ENCODE measurements around the gene ABHD8.
A peak's percentile ranks its signal among the peaks of the same experiment; 100 is the strongest.

ABHD8 gene

DNA sequence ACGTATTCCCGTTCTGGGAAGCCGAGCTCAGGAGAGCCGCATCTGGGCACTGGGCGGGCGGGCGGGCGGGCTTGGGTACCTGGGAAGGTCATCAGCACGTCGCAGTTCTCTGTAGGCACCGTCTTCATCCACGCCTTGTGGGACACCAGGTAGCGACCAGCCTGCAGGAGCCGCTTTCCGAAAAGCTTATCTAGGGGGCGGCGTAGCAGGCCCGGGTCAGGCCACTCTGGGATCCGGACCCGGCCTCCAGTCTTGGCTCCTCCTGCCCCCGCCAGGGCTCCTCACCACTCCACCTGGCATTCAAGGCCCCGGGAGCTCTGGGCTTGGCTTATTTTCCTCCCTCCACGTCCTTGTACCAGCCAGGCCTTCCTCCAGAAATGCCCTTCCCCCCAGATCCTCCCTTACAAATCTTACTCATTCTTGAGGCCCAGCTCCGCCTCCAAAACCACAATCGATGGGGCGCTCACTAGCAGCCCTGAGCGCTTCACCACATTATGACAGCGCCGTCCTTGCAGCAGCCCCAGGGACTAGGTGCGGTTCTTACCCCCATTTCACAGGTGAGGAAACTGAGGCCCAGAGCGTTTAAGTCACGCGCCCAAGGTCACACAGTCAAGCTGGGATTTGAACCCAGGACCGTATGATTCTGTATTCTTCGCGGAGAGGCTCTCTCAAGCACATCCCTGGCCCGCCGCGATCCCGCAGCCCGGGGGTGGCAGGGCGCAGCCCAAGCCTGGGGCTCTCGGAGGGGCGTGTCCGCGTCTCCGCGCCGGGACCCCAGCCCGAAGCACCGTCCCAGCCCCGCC lies 30.6 kb upstream of the ABHD8 start:
- DNase-seq (ENCODE audit: low read depth in 2 of 2) = peak; percentile 52 to 75

DNA sequence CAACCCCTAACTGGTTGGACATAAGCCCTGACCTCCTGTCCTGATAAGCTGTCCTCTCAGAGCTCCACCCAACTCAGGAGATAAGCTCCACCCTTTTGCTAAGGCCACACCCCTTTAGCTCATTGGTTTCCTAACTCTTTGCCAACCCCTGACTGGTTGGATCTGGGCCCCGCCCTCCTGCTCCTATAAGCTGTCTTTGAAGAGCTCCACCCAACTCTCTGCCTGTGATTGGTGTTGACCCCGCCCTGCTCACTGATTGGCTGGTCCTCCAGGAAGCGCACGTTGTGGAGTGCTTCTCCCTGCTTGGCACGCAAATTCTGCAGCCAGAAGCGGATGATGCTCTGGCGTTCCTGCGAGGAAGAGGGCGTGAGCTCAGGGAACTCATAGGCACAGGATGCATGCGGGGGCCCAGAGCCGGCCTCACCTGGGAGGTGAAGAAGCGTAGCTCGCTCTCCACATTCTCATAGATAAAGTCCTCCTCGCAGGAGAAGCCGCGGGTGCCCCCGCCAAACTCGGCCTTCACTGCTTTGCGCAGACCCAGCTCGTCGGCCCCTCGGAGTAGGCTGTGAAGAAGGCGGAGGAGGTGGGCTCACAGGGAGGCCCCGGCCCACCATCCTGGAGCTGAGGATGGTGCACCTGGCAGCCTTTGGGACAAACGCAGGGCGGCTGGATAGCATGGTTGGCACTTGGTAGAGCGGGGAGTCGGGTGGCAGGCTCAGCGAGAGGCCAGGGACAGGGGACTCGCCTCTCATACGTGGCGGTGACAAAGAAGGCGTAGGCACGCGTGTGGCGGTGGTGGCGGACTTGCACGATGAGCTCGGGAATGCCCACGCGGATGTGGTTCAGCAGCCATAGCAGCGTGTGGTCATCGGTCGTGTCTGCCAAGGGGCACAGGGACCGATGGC lies 29.7 kb upstream of the ABHD8 start:
- DNase-seq (ENCODE audit: low read depth in 2 of 2) = no peak

DNA sequence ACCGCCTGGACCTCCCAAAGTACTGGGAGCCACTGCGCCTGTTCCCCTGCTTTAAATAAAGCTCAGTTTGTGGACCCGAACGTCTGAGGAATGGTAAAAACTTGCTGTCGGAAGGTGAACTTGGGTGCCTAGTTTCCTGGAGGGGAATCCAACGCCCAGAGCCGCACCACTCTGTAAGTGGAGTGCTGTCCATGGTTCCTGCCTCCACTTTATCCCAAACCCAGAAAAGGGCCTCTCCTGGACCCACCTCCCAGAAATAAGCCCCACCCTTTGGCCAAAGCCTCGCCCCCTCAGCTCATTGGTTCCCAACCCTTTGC lies 29.1 kb upstream of the ABHD8 start:
- DNase-seq (ENCODE audit: low read depth in 2 of 2) = no peak

DNA sequence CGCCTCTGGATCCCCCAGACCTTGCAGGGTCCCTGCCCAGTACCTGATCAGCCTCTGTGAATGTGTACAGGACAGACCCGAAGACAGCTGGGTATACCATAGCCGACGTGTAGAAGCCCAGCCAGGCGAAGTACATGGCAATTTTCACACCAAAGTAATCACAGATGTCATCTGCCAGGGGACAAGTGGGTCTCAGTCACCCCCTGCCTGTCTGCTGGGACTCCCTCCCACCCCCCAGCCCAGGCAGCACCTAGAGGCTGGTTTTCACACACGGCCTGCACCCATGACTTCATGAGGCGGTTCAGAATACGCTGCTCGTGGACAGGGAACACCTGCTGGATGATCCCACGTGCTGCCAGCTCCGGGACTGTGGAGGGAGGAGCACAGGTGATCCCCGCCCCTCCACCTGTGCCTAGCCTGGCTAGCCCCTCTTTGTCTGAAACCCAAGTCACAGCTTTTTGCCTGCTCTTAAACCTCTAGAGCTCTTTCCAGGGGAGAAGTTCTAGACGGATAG lies 27.9 kb upstream of the ABHD8 start:
- DNase-seq (ENCODE audit: low read depth in 2 of 2) = no peak

DNA sequence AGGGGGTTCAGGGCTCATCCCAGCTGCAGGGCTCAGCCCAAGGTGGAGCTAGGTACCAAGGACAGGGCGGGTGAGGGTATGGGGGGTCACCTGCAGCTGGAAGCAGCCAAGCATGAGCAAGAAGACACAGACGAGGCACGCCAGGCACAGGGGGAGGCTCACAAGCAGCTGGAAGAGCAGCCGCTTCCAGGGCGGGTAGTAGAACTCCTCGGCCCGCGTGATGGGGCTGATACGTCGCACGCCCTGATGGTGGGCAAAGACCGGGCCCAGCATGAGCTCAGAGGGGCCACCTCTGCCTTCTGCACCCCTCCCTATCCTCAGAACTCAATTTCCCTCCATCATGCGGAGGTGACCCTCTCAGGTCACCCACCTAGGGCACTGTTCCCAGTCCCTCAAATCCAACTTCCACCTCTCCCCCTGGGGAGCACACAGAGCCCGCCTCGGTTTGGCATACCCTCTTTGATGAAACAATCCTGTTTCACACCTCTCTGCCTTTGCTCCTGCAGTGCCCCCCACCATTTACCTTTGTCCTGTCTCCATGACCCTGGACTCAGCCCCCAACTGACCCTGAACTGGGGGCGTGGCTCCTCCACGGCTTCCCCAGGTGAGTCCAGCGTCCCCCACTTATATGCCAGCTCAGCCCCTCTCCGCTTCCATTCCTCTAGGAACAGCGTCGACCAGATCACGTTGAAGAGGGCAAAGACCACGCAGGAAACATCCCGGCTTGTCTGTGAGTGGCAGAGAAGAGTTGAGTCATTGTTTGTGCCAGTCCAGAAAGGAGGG lies 27.2 kb upstream of the ABHD8 start:
- DNase-seq (ENCODE audit: low read depth in 2 of 2) = no peak

DNA sequence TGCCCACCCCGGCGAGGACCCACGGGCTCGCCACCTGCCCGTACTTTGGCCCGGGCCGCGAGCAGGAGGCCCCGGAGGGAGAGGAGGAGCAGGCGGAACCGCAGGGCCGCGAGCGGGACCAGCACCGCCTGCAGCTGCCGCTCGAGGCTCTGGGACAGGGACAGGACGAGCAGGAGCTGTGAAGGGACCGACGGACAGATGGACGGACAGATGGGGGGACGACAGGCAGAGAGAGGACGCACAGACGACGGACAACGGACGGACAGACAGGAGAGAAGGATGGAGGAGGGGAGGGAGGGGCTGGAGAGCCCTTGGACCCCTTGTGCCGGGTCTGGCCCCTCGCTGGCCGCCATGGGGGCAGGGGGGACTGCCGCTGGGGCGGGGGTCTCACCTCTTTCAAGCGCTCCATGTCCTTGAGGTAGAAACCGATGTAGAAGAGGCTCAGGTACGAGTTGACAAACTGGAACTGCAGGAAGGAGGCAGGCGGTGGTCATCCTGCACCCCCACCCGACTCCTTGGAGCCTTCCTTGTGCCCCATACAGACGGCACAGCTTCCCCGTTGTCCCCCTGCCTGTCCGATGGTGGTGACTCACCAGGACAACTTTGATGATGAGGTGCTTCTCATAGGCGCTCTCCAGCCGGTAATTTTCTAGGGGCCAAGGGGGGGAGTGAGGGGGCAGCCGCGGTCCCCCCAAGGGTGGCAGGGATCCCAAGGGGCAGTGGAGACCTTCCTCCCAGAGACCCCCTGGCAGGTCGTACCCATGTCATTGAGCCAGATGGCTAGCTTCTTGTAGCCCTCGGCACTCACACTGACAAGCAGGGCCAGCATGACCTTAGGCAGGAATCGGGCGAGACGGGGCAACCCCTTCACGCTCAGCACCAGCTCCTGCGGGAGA lies 26.4 kb upstream of the ABHD8 start:
- no peak for DNase-seq (ENCODE audit: low read depth in 2 of 2)

DNA sequence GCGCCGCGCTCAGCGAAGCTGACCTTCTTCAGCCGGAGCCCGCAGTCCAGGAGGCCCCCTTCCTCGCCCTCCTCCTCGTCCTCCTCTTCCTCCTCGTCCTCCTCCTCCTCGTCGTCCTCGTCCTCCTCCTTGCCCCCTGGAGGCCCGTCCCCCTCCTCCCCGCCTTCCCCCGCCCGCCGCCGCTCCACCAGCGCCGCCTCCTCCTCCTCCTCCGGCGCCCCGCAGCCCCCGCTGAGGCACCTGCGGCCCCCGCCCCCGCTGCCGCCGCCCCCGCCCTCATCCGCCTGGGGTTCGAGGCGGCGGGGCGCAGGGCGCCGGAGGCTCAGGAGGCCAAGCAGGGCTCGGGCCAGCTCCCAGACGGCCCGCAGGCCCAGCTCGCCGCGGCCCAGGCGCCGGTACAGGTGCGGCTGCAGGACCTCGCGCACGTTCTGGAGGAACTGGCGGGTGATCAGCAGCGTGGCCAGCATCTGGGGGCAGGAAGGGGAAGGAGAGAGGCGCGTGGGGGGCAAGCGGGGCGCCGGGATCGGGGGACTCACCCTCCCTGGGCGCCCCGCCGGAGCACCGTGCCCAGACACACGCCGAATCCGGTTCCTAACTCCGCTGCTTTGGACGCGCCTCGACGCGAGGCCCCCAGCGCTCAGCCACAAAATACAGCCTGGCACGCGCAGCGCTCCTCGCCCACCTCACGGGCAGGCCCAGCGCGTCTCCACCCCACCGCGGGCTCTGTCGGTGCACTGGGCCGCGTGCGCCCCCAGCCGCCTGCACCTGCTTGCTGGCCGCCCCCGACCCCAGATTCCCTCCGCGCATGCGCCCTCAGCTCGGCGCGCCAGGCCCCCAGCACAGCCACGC lies 25.5 kb upstream of the ABHD8 start:
- DNase-seq (ENCODE audit: low read depth in 2 of 2) = no peak

DNA sequence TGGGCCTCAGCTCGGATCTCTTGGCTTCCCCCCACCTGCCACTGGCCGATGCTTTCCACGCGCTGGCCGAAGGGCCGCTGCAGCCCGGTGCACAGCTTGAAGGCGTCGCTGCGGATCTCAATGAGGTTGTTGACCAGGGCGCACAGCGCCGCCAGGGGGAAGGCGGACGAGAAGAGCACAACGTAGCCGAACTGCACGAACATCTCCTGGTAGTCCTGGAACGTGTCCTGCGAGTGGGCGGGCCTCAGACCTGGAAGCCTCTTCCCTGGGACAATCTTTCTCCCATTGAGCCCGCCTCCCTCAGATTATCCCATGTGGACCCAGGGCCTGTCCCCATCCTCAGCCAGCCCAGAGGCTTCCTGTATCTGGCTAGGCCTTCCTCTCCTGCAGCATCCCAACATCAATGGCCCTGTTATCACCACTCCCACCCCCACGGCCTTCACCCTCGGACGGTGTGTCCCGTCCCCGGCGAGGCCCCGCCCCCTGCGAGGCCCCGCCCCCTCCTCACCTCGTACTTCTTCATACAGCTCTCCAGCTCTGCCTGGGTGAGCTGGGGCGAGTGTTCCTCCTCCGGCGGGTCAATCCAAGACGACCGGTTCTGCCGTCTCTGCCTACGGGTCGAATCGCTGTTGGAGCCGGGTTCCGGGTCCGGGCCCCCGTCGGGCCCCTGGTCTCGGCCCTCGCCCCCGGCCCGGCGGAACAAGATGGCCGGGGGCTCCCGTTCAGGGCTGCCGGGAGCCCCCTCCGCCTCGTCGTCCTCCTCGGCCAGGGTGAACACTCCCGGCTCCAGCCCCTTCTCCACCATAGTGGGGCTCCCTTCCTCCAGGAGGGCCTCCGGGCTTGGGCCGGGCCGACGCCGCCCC lies 24.7 kb upstream of the ABHD8 start:
- DNase-seq (ENCODE audit: low read depth in 2 of 2) = no peak

DNA sequence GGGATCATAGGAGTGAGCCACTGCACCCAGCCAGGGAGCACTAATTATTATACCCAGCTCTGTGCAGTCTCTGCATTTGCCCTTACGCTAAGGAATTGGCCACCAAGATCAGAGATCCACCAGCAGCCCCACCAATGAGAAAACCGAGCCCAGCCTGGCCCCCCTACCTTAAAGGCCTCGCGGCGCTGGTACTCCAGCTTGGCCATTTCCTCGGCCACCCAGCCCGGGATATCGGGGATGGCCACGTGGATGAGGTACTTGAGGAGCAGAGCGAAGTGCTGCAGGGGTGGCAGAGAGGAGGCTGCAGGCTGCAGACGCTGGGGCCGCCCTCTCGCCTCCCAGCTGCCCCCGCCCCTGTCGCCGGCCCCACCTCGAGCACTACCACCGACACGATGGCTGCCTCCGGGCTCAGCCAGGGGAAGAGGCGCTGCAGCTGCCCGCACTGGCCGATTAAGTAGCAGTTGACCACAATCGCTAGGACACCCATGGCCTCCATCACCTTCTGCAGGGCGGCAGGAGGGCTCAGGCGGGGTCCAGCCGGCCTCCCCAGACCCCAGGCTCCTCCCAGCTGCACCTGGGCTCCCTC lies 23.9 kb upstream of the ABHD8 start:
- no peak for DNase-seq (ENCODE audit: low read depth in 2 of 2)

DNA sequence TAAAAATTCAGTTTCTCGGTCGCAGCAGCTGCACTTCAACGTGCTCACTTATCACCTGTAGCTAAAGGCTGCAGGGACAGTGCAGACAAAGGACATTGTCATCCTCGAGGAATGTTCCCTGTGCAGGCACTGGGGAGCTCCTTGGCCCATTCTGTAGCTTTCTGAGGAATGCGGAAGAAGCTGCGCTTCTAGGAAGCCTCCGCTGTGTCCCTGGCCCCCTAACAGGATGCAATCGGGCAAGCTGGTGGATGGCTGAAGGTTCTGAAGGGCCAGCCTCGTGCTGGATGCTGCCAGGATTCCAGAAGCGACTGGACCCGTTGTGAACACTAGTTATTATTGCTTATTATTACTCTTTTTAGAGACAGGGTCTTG lies 23.4 kb upstream of the ABHD8 start:
- DNase-seq (ENCODE audit: low read depth in 2 of 2) = no peak

DNA sequence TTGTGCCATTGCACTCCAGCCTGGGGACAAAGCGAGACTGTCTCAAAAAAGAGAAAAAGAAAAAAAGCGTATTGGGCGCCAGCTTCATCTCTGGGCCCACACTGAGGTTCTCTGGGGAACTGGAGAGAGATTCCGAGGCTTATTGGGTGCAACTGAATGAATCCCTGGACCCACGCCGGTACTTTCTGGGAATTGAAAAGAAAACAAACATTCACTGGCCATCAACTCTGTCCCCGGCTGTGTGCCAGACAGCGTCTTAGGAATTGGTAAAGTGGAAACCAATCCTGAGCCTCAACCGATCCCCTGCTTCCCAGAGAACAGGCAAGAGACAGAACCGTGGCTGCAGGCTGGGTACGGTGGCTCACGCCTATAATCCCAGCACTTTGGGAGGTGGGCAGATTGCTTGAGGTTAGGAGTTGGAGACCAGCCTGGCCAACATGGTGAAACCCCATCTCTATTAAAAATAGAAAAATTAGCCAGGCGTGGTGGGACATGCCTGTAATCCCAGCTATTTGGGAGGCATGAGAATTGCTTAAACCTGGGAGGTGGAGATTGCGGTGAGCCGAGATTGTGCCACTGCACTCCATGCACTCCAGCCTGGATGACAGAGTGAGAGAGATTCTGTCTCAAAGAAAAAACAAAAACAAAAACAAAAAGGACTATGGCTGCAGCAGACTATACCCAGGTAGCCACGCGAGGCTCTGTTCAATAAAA lies 22.8 kb upstream of the ABHD8 start:
- no peak for DNase-seq (ENCODE audit: low read depth in 2 of 2)

DNA sequence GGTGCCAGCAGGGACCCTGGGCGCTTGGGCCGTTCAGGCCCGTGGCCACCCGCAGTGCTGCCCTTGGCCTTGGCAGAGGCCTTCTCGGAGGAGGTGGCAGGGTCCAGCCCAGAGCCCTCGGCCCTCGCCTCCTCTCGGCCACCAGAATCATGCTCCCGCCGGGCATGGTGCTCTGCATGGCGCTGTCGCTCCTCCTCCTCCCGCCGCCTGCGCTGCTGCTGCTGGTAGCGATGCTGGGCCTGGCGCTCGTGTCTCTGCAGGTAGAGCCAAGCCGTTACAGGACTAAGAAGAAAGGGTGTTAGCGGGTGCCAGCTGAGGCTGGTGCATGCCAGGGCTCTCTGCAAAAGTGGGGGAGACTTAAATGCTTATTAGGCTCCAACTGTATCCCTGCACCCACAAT lies 21.9 kb upstream of the ABHD8 start:
- no peak for DNase-seq (ENCODE audit: low read depth in 2 of 2)

DNA sequence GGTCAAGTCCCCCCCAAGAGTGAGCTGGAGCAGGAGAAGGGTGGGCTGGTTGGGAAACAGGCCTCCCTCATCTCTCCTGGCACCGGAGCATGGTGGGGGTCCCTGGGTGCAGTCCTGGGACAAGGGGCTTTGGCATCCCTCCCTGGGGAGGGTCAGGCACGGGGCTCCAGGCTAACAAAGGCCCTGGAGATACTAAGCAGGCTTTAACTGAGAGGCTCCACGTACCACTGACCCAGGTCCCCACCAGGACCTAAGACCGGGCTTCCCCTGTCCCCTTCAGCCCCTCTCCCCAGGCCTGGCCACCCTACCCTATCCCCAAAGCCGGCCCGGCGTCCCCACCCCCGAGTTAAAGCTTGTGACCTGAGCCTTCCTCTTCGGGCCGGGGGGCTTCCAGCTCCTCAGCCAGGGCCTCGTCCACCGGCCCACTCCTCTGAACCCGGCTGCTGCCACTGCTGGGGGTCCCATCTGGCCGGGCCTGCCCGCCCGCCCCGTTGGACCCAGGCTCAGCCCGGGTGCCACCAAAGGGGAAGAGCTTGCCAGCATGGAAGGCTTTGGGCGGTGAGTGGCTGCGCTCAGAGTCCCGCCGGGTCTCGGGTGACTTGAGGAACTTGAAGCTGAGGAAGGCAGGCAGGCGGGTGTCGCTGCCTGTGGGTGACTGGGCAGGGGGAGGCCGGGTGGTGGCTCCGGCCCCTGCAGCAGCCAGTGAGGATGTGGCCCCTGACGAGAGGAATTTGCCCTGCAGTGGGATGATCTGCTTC lies 21.3 kb upstream of the ABHD8 start:
- DNase-seq (ENCODE audit: low read depth in 2 of 2) = no peak

DNA sequence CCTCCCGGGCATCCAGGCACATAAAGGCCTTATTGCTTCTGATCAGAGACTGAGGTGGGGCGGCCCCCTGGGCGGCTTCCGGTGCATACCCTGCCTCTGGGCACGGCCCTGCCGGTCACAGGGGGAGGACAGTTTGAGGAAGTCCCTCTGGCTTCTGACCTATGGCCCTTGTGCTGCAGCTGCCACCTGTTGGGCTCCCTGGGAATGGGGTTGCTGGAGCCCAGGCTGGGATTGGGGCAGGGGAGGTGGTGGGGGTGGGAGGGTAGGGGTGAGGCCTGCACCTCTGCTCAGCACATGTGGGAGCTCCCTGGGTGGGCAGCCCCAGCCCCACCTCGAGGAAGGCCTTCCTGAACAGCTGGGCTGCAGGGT lies 20.7 kb upstream of the ABHD8 start:
- DNase-seq (ENCODE audit: low read depth in 2 of 2) = no peak

DNA sequence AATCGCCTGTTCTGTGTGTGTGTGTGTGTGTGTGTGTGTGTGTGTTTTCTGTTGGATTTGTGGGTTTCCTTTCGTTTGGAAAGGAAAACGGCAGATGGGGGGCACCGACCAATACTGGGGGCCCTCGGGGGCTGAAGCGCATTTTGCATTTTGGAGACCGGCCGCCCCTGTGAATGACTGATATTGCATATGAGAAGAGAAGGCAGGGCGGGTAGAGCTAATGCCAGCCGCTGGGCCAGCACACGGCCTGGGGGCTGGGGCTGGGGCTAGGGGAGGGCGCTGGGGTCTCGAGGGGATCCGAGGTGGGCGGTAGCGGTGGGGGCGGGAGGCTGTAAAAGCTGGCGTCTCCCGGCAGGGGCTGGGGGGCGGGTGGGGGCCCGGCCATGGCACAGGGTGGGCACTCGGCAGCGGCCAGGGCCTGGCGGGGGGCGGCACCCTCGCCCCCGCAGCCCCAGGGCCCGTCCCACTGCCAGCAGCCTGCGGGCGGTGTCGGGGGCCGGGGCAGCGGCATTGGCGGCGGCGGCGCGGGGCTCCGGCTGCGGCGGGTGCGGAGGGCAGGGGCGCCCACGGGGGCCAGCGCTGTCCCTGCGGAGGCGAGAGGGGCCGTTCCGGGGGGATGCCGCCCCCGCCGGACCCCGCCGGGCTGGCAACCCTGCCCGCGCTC lies 20.2 kb upstream of the ABHD8 start:
- DNase-seq (ENCODE audit: low read depth in 2 of 2) = no peak

DNA sequence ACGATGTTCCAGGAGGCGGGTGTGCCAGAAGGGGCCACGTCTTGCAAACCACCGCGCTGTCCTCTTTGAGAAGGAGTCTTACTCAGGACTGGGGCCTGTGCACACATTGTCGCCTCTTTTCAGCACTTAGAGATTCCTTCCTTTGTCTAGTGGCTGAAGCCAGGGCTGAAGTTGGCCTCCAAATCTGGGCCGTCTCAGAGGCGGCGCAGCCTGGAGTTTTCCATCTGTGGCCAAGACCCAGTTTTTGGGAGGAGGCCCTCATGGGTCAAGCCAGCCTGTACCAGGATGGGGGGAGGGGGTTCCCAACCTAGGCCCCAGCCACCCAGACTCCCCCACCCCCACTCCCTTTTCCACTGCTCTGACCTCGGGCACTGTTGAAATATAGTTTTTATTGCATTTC lies 19.6 kb upstream of the ABHD8 start:
- DNase-seq (ENCODE audit: low read depth in 2 of 2) = no peak
